Retinal pigment epithelial cell (primary cell): ENCODE measurements around the gene FAM13C.

Experiments
- DNase-seq: peaks from one replicate; pipeline ENCODE4 v3.0.0-alpha.2; 2010; ENCODE audit warnings: low read depth
- H3K4me3 ChIP-seq: 2 replicates; pipeline ENCODE4 v1.5.1; 2011; ENCODE audit warnings: mild to moderate bottlenecking, low read length, control low read depth, moderate library complexity
- TF ChIP-seq, protein P1 (sequence below): conservative IDR thresholded peaks from 2 replicates; pipeline ENCODE4 v1.5.1; 2011; ENCODE audit warnings: low read depth, low read length, control low read depth, inconsistent platforms

The FAM13C gene

DNA sequence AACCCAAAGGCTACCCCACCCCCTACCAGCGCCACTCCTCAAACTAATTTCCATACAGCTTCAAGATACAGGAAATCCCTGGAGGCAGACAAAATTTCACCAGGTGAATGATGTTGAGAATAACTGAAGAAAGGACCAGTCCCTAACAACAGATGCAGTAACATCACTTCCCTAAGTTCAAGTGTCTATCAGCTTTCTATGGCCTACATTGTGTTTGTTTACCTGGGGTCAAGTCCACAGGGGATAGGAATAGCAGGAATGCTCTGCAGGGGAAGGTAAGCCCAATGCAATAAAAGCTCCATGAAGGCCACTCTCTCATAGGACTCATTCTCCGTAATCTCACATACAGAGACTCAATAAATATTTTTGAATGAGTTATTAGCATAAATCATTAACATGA is 26.9 kb downstream of the FAM13C start:
- DNase-seq, result no peak
- TF ChIP-seq, protein P1, sequence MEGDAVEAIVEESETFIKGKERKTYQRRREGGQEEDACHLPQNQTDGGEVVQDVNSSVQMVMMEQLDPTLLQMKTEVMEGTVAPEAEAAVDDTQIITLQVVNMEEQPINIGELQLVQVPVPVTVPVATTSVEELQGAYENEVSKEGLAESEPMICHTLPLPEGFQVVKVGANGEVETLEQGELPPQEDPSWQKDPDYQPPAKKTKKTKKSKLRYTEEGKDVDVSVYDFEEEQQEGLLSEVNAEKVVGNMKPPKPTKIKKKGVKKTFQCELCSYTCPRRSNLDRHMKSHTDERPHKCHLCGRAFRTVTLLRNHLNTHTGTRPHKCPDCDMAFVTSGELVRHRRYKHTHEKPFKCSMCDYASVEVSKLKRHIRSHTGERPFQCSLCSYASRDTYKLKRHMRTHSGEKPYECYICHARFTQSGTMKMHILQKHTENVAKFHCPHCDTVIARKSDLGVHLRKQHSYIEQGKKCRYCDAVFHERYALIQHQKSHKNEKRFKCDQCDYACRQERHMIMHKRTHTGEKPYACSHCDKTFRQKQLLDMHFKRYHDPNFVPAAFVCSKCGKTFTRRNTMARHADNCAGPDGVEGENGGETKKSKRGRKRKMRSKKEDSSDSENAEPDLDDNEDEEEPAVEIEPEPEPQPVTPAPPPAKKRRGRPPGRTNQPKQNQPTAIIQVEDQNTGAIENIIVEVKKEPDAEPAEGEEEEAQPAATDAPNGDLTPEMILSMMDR, result no peak
- H3K4me3 ChIP-seq, result no peak overlapping the region

DNA sequence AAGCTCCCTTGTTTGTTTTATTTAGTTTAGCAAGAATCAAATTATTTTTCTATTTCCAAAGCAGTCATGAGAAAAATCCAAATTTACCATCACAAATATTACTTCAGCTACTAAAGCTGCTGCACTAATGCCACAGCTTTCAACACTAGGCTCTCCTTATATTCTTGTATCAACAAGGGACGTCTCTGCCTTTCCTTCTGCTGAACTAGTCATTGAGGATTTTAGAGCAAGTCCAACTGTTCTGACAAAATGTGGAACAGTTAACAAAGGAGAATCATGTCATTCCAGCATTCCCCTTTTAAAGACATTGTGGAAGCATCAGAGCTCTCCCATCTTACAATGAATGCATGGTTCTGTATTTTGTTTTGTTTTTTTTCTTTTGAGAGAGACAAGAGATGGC is 28.6 kb downstream of the FAM13C start:
- H3K4me3 ChIP-seq, result no peak overlapping the region
- peak; percentile 75 for DNase-seq
- TF ChIP-seq, protein P1, result no peak

- no peak for DNase-seq
- TF ChIP-seq, protein P1, result no peak
- no peak overlapping the region for H3K4me3 ChIP-seq
These were observed 29.8 kb downstream of the FAM13C start for GRCh38 chr10:59332581-59332980.

GRCh38 chr10:59331661-59332060 is 30.7 kb downstream of the FAM13C start:
- no peak overlapping the region for H3K4me3 ChIP-seq
- TF ChIP-seq, protein P1, result no peak
- no peak for DNase-seq

GRCh38 chr10:59325116-59325515 is 37.2 kb downstream of the FAM13C start:
- H3K4me3 ChIP-seq, result no peak overlapping the region
- TF ChIP-seq, protein P1, result no peak
- DNase-seq, result no peak

GRCh38 chr10:59324597-59324996 is 37.8 kb downstream of the FAM13C start:
- DNase-seq, result no peak
- H3K4me3 ChIP-seq, result no peak overlapping the region
- TF ChIP-seq, protein P1, result no peak

DNA sequence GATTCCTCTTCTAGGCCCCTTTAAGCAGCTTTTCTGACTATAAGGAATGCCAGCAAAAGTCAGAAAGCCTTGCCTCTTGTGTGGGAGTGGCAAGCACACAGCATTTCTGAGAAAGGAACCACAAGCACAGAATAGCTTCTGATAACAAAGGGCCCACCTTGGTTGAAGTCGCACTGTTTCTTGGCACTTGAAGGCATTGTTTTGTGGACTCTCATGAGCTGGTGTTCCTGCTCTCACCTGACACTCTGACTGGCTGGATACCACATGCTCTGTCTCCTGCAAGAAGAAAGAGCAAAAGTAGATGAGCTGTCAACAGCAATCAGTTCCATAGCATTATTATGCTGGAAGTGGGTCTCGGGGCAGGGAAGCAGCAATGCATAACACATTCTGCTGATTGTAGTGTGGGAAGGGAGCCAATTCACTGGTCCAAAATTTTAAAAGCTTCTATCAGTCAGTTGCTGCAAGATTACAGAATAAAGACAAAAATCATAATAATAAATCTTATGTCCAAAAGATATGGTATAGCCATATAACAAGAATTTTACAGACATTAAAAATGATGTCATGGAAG is 38.4 kb downstream of the FAM13C start:
- no peak overlapping the region for H3K4me3 ChIP-seq
- no peak for DNase-seq
- TF ChIP-seq, protein P1, result no peak
